GM19395 (cell line): Measurements from ENCODE around the gene C19orf12.
"Not testable (repeated sequence)": the region's sequence is repeated elsewhere in the genome, so short reads cannot be mapped to it uniquely, and the experiment has no call there.

Experiments used
- ATAC-seq: cut with Tn5 transposase; IDR thresholded peaks from one replicate; pipeline ENCODE4 v1.9.1; 2021; ENCODE audit warnings: mild to moderate bottlenecking, moderate library complexity; ENCODE audit not compliant: unreplicated experiment

Gene C19orf12

GRCh38 chr19:29677001-29677817, 37.9 kb downstream of the C19orf12 start:
- no peak for ATAC-seq

- no peak for ATAC-seq
Measured at GRCh38 chr19:29676586-29676985, 38.5 kb downstream of the C19orf12 start.

- ATAC-seq: no peak
Measured at GRCh38 chr19:29675650-29676186, 39.3 kb downstream of the C19orf12 start.

DNA sequence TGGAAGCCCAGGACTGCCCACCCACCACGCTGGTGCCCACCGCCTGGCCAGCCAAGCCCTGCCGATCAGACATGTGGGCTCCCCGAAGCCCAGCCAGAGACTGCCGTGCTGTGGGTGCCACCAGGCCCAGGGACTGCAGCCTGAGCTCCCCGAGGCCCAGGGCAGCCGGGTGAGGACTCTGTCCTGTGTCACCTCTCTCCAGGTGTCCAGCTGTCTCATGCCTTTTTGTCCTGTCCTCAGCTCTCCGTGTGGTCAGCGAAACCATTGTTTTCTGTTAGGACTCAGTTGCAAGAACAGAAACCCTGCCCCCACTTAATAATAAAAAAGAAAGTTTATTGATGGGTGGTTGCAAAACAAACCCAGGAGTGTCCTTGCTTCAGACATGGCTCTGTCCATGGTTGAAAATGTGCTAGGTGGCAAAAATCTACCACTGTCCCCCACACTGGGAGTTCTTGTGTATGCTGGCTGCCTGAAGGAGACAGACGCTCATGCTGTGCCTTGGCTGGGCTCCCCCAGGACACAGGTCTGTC, 39.9 kb downstream of the C19orf12 start:
- no peak for ATAC-seq

GRCh38 chr19:29674374-29675119, 40.5 kb downstream of the C19orf12 start:
- ATAC-seq: no peak

- no peak for ATAC-seq
Measured at GRCh38 chr19:29673451-29674371, 41.4 kb downstream of the C19orf12 start.

DNA sequence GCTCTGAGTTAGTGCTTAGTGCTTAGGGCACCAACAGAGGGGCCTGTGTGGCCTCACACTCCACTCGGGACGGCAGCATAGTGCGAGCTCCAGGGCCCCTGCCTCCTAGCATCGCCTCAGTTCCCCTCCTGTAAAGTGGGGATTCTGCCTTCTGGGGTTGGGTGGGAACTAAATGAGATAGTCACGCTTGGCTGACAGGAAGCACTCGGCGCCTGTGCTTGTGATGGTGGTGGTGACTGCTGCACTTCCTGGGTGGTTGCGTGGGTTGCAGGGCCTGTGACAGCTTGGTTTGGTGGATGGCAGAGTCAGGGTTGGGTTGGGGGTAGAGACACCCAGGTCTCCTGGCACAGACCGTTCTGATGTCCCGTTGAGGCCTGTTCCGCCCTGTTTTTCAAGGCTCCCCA, 42.1 kb downstream of the C19orf12 start:
- no peak for ATAC-seq

- no peak for ATAC-seq
Measured at GRCh38 chr19:29672319-29672932, 42.6 kb downstream of the C19orf12 start.

DNA sequence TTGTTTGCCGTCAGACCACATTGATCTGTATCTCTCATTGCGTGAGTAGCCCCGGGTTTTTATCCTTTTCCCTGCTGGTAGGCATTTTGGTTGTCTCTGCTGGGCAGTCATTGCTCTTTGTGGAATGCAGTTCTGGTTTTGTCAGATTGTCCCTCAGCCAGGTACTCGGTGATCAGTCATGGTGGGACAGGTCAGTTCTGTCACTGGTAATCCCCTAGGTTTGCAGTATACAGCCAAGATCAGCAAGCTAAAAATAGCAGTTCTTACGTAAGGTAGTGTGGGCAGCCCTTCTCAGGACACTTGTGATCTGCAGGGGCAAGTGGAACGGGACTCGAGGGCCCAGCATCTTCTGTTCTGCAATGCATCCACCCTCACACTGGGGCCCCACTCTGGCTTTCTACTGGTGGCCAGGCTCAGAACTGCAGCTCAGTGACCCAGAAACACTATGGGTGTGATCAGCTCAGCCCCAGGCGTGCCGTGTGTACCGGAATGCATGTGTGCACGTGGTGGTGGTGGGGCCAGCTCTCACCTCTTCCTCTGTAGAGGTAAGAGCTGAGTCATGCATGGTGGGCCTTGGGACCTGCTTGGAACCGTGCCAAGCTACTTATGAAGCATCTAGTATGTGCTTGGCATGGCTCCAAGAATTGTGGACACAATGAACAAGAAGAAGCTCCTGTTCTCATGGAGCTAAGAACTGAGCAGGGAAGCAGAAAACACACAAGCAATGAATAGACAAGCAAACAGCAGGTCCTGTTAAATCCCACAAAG, 43.5 kb downstream of the C19orf12 start:
- ATAC-seq: peak; percentile 74

GRCh38 chr19:29671026-29671392, 44.1 kb downstream of the C19orf12 start:
- ATAC-seq: not testable (repeated sequence)

DNA sequence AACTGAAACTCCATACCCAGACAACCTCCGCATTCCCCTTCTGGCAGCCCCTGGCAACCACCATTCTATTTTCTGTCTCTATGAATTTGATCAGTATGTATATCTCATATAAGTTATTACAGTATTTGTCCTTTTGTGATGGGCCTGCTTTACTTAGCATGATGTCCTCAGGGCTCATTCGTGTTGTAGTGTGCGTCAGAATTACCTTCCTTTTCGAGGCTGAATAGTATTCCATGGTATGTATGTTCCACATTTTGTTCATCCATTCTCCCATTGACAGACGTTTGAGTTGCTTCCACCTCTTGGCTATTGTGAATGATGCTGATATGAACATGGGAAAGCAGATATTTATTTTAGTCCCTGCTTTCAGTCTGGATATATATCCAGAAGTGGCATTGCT, 44.8 kb downstream of the C19orf12 start:
- no peak for ATAC-seq

- ATAC-seq: no peak
Measured at GRCh38 chr19:29668746-29669609, 46.1 kb downstream of the C19orf12 start.

GRCh38 chr19:29667901-29668341, 47.1 kb downstream of the C19orf12 start:
- no peak for ATAC-seq

DNA sequence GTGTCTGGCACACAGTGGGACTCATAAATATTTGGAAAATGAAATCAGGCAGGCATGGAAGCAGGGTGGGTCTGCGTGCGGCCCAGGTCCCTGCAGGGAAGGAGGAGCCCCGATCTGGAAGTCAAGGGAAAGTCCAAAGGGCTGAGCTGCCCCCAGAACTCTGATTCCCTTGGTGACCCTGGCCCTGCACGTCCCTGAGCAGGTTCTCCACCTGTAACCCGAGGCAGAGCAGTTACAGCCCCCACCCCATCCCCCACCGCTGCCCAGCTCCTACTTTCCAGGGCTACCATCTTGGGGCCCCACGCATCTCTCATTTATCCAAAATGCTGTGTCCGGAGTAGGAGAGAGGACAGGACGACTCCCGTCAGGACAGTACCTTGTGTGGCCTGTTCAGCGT, 47.7 kb downstream of the C19orf12 start:
- ATAC-seq: no peak

DNA sequence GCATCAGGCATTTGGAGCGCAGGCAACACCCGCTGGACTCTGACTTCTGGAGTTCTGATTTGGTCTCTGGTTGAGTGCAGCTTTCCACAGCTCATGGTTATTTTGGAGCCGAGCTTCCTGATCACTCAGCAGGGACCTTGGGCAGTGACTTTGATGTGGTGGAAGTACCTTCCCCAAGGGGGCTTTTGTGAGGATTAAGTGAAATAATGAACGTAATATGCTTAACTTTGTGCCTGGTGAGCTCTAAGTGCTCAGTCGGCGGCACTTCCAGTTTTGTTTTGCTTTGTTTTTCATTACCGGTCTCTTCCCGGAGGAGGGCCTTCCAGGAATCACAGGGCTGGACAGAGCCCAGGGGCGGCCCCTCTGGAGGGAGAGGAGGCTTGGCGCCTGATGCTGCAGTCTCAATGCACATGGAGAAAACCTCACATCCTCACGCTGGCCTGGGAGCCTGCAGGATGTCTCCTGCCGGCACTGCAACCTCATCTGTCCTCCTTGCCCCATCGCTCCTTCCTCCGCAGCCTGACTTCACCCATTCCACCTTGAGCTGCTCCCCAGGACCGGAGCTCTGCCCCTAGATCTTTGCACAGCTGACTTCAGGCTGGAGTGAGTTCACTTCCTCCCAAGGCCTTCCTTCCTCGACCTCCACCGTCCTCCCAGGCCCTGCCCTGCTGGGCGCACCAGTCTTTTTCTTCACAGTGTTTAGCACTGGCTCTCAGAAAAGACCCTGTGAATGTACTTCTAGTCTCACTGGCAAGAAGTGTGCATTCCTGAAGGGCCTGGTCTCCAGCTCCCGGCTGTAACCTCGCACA, 48.3 kb downstream of the C19orf12 start:
- ATAC-seq: no peak

GRCh38 chr19:29665826-29666577, 49.1 kb downstream of the C19orf12 start:
- ATAC-seq: peak; percentile 12
